GM10266 (cell line): Measurements from ENCODE around the gene KIF2B.

Source experiments
- DNase-seq: peaks from one replicate; pipeline ENCODE4 v3.0.0; 2012; ENCODE audit errors: extremely low spot score
- CTCF ChIP-seq: IDR thresholded peaks from 2 replicates; pipeline ENCODE4 v1.5.1; 2012; ENCODE audit warnings: mild to moderate bottlenecking, low read depth; ENCODE audit not compliant: control insufficient read depth, insufficient read depth; ENCODE audit errors: missing control alignments

Gene KIF2B

GRCh38 chr17:53797501-53797900 lies 25.2 kb upstream of the KIF2B start:
- TF ChIP-seq CTCF: no peak
- no peak for DNase-seq

DNA sequence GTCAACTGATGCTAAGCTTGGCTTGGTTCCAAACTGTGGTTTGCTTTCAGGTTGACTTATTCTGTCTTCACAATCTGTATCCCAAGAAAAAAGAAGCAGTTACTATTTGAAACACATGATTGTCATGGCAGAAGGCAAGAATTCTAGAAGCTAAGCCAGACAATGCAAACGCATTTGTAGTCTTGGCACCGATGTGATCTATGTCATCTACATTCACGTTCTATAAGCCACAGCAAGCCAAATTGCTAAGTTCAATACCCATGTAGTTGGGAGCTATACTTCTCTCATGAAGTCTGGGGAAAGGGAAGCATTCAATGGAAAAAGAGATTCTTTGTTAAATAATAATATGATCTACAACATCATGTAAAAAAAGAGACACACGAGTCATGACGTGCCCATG lies 18.3 kb upstream of the KIF2B start:
- DNase-seq: no peak
- TF ChIP-seq CTCF: no peak

- TF ChIP-seq CTCF: no peak
- no peak for DNase-seq
Observed at GRCh38 chr17:53806473-53806872, 16.3 kb upstream of the KIF2B start.

- no peak for DNase-seq
- TF ChIP-seq CTCF: no peak
Observed at GRCh38 chr17:53807286-53807685, 15.4 kb upstream of the KIF2B start.

GRCh38 chr17:53818271-53818670 lies 4.5 kb upstream of the KIF2B start:
- DNase-seq: no peak

GRCh38 chr17:53818929-53819328 lies 3.8 kb upstream of the KIF2B start:
- DNase-seq: no peak
- TF ChIP-seq CTCF: no peak

More at GRCh38 chr17:53818271-53818670, 4.5 kb upstream of the KIF2B start:
- TF ChIP-seq CTCF: no peak

DNA sequence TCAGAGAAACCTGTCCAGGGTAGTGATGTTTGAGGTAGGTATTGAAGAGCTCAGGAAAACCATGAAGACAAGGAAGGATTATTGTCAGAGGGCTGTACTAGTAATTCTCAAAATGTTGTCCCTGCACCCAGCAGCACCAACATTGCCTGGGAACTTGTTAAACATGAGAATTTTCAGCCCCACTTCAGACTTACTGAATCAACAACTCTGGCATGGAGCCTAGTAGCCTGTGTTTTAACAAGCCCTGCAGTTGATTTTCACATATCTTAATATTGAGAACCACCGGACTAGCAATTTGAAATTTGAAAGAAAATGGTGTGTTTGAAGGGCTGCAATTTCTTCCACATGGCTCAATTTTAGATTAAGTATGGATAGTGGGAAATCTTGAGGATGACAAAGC lies 2.8 kb upstream of the KIF2B start:
- no peak for DNase-seq
- no peak for TF ChIP-seq CTCF
